Left ventricle myocardium inferior (tissue), 1 donor: Measurements from ENCODE around the gene CSAG1. TPM values are rescaled to one million over a fixed set of nuclear protein-coding genes. Genes with fewer than 3 reads are reported as not detected.
"Not testable (repeated sequence)": the region's sequence is repeated elsewhere in the genome, so short reads cannot be mapped to it uniquely, and the experiment has no call there.

Experiments used
- DNase-seq: peaks from one replicate; pipeline ENCODE4 v3.0.0-alpha.2; 2020
- H3K27ac ChIP-seq: fragments of 200-600 bp; replicated peaks from 2 replicates; pipeline ENCODE4 v1.8.0; 2021
- H3K27me3 ChIP-seq: fragments of 200-600 bp; 2 replicates; pipeline ENCODE4 v1.8.0; 2021; ENCODE audit warnings: low read depth
- H3K36me3 ChIP-seq: fragments of 200-600 bp; 2 replicates; pipeline ENCODE4 v1.8.0; 2021
- H3K4me1 ChIP-seq: fragments of 200-600 bp; 2 replicates; pipeline ENCODE4 v1.8.0; 2021
- H3K4me3 ChIP-seq: fragments of 200-600 bp; 2 replicates; pipeline ENCODE4 v1.8.0; 2021; ENCODE audit warnings: mild to moderate bottlenecking, moderate library complexity
- H3K9me3 ChIP-seq: fragments of 200-600 bp; replicated peaks from 2 replicates; pipeline ENCODE4 v1.8.0; 2021
- intact Hi-C: fragments of 100-400 bp; cut with micrococcal nuclease; formaldehyde crosslinking; loops from one replicate; pipeline ENCODE4 v1.11.0; 2022
- total RNA-seq: library from RNA; stranded (reverse); fragmentation: NEBNext Ultra II Directional; extraction: Animal tissue kit (Norgen Biotek cat#: 25700); gene quantifications from one replicate; pipeline ENCODE4 v1.2.1, GENCODE V29; 2021
- donor health status: DM: no; HTN: yes; CAD: no; lungs with severe emphysema.

CSAG1 gene
- total RNA-seq, 1 donor from 2014 or later: not detected

DNA sequence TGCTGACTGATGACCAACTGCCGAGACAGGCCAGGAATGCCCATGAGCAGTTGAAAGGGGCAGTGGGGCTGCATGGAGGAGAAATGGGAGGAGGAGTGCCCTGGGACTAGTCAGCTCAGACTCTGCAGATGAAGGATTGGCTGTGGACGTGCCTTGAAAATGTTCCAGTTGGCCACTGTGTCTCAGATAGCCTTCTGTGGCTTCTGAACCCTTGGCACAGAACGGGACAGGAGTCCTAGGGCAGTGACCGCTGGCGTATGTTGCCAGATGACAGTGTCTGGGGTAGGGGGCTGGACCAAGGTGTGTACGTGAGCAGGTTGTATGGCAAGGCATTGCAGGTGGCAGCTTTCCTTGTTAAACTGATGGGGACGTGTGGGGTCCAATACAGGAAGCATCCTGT, 27.0 kb downstream of the CSAG1 start:
- H3K27ac ChIP-seq, H3K4me3 ChIP-seq, H3K4me1 ChIP-seq, intact Hi-C loops, H3K27me3 ChIP-seq, DNase-seq, H3K36me3 ChIP-seq, H3K9me3 ChIP-seq: not testable (repeated sequence)

DNA sequence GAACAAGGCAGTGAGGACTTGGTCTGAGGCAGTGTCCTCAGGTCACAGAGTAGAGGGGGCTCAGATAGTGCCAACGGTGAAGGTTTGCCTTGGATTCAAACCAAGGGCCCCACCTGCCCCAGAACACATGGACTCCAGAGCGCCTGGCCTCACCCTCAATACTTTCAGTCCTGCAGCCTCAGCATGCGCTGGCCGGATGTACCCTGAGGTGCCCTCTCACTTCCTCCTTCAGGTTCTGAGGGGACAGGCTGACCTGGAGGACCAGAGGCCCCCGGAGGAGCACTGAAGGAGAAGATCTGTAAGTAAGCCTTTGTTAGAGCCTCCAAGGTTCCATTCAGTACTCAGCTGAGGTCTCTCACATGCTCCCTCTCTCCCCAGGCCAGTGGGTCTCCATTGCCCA, 33.1 kb downstream of the CSAG1 start:
- H3K9me3 ChIP-seq, H3K4me3 ChIP-seq, DNase-seq, H3K36me3 ChIP-seq, H3K27me3 ChIP-seq, H3K27ac ChIP-seq, H3K4me1 ChIP-seq, intact Hi-C loops: not testable (repeated sequence)

DNA sequence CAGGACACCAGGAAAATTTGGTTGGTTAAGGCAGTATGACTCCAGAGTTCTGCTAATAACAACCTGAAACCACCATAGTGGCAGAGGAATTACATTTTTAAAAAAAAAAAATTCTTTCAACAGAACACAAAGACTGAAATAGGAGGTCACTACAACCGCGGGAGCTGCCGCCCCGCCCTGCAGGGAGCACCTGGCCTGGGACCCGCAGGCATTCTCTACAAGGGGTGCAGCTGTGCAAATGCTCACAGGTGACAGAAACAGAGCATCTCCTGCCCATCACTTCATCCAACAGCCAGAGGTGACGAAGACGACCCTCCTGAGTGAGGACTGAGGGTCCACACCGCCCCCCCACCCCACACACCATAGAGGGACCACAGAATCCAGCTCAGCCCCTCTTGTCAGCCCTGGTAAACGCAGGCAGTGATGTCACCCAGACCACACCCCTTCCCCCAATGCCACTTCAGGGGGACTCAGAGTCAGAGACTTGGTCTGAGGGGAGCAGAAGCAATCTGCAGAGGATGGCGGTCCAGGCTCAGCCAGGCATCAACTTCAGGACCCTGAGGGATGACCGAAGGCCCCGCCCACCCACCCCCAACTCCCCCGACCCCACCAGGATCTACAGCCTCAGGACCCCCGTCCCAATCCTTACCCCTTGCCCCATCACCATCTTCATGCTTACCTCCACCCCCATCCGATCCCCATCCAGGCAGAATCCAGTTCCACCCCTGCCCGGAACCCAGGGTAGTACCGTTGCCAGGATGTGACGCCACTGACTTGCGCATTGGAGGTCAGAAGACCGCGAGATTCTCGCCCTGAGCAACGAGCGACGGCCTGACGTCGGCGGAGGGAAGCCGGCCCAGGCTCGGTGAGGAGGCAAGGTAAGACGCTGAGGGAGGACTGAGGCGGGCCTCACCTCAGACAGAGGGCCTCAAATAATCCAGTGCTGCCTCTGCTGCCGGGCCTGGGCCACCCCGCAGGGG, 35.3 kb downstream of the CSAG1 start, which contains the start of gene MAGEA3:
TSS of gene MAGEA3 (plus strand) at position 843 of the 980 bp plus-strand sequence. CDS start 2,039 bp downstream, outside the sequence.
- H3K27me3 ChIP-seq, H3K36me3 ChIP-seq, H3K4me1 ChIP-seq, H3K4me3 ChIP-seq, H3K27ac ChIP-seq, intact Hi-C loops, DNase-seq, H3K9me3 ChIP-seq: not testable (repeated sequence)

DNA sequence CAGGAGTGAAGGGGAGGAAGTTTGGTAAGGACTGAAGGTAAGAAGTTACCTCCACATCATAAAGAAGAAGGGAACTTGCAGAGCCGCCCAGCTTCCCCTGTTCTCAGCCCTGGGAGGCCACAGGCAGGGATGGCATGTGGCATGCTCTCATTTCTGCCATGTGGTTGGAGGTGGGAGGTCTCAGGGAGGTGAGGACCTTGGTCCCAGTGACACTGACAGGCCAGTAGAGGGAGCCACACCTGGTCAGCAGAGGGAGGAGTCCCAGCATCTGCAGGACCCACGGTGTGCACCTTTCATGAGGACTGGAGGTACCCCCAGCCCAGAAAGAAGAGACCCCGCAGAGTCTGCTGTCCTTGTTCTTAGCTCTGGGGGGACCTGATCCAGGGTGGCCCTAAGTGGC, 52.5 kb downstream of the CSAG1 start:
- H3K27ac ChIP-seq, H3K27me3 ChIP-seq, DNase-seq, H3K4me3 ChIP-seq, H3K4me1 ChIP-seq, H3K36me3 ChIP-seq, H3K9me3 ChIP-seq, intact Hi-C loops: not testable (repeated sequence)

Other genes with a start within 250 kb of the CSAG1 start
- not detected for gene GABRQ, start 95.8 kb downstream of the CSAG1 start, total RNA-seq
- not detected for gene MAGEA3, start 34.9 kb downstream of the CSAG1 start, total RNA-seq
- not detected for gene CSAG2, start 24.4 kb downstream of the CSAG1 start, total RNA-seq
- not detected for gene MAGEA2B, start 19.1 kb downstream of the CSAG1 start, total RNA-seq
- gene MAGEA12, start within 50 bp of the CSAG1 start, total RNA-seq: not detected
- gene MAGEA2, start 20.1 kb upstream of the CSAG1 start, total RNA-seq: not detected
- not detected for gene CSAG3, start 25.5 kb upstream of the CSAG1 start, total RNA-seq
- gene MAGEA6, start 36.0 kb upstream of the CSAG1 start, total RNA-seq: not detected
- 24.1 TPM for gene CETN2, start 97.0 kb upstream of the CSAG1 start, total RNA-seq
- 11.4 TPM for gene NSDHL, start 97.3 kb upstream of the CSAG1 start, total RNA-seq
- 1.6 TPM for gene ZNF185, start 164.3 kb upstream of the CSAG1 start, total RNA-seq